LNCAP (cell line): ENCODE data around the gene GRIN2A.

ENCODE experiments used
- TF ChIP-seq, protein P1 (sequence below): fragments of 450-650 bp; IDR thresholded peaks from 2 replicates; pipeline ENCODE4 v1.5.1; 2017; ENCODE audit warnings: mild to moderate bottlenecking

The GRIN2A gene

DNA sequence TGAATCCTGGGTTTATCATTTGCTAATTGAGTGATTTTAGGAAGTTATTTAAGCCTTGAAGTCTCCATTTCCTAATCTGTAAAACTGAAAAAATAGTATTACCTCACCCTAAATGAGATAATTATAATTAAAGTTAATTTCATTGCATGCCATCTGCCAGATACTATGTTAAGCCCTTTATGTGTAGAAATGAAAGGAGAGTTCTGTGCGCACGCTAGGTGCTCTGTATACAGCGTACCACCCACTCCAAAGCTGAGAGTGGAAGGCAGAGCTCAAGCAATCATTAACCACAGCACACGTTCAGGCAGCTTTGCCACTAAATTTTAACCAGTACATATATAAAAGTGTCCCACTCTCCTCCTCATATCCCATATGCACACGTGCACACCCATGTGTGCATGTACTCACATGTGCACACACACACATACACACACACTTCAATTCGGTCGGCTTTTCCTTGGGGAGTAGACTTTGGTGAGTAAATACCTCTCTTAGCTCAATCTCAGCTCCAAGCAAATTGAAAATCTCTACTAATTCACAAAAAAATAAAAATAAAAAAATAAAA lies 204.8 kb downstream of the GRIN2A start:
- TF ChIP-seq, protein P1, sequence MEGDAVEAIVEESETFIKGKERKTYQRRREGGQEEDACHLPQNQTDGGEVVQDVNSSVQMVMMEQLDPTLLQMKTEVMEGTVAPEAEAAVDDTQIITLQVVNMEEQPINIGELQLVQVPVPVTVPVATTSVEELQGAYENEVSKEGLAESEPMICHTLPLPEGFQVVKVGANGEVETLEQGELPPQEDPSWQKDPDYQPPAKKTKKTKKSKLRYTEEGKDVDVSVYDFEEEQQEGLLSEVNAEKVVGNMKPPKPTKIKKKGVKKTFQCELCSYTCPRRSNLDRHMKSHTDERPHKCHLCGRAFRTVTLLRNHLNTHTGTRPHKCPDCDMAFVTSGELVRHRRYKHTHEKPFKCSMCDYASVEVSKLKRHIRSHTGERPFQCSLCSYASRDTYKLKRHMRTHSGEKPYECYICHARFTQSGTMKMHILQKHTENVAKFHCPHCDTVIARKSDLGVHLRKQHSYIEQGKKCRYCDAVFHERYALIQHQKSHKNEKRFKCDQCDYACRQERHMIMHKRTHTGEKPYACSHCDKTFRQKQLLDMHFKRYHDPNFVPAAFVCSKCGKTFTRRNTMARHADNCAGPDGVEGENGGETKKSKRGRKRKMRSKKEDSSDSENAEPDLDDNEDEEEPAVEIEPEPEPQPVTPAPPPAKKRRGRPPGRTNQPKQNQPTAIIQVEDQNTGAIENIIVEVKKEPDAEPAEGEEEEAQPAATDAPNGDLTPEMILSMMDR: no peak

DNA sequence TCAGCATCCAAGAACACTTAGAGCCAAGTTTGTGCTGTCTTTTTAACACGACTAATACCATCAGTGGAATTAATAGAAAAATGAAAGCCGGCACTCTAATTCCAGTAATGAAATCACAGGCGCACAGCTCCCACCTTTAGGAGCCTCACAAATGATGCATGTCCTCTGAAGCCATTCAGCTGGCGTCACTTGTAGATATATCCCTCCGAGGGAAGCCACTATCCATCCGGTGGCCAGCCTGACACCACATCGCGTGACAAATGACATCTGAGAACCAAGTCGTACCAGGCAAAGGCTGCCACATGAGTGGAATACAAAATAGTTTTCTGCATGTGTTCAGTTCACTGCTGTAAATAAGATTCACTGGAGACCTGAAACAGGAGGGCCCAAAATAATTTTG lies 205.6 kb downstream of the GRIN2A start:
- TF ChIP-seq, protein P1: no peak

DNA sequence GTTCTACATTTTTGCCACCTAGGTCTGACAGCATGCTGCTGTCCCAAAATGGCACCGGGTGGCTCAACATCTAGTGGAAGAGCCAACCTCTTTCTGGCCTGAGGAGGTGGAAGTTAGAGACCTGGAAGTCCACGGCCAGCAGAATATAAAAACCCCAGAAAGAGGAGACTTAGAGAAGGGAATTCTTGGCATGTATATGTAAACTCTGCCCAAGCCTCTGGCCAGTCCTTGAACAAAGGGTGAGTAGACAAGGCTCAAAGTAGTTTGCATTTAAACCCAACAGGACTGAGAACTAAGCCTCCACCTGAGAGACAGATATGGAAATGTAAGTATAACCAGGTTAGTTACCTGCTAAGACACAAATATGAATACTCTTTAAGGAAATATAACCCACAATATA lies 210.3 kb downstream of the GRIN2A start:
- TF ChIP-seq, protein P1: no peak

DNA sequence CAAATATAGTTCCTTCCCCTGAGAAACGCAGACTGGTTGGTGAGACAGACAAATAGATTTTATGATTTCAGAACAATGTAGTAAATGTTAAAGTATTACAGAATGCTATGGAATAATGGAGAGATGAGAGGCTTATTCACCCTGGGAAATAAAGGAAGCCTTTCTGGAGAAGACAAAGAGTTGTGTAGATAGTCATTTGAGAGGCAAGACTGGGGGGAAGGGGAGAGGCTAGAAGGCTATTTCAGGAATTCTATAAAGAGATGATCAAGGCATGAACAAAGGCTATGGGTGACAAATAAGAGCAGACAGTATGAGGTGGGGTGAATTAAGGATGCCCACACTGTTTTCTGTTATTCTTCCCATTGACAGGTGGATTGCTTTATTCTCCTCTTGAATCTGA lies 211.4 kb downstream of the GRIN2A start:
- TF ChIP-seq, protein P1: no peak

DNA sequence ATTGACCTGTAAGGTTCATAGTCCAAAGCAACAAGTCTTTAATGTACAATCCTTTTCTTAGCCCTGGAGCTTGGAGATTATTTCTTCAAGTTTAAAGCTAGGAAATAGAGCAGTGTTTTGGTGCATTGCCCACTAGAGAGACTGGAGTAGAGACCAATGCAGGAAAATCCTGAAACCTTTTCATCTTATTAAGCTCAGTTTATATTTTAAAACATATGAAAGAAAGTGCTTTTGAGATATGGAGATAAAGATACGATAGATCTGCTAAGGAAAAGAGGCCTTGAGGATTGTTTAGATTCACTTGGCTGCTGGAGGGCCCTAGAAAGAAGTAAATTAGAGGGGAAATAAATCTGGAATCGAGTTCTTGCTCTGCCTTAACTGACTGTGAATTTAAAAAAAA lies 212.0 kb downstream of the GRIN2A start:
- TF ChIP-seq, protein P1: no peak

DNA sequence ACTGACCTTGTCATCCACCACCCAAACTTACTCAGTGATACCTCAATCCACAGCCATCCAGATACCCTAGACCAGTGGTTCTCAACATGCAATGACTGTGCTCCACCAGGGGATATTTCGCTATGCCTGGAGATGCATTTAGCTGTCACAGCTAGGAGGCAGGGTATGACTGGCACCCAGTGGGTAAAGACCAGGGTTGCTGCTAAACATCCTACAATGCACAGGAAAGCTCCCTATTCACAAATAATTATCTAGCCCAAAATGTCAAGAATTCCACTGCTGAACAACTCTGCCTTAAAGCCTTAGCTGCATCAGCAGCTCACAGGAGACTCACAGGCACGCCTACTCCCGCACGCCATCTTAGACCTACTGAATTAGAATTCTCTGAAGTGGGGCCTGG lies 212.6 kb downstream of the GRIN2A start:
- TF ChIP-seq, protein P1: no peak

DNA sequence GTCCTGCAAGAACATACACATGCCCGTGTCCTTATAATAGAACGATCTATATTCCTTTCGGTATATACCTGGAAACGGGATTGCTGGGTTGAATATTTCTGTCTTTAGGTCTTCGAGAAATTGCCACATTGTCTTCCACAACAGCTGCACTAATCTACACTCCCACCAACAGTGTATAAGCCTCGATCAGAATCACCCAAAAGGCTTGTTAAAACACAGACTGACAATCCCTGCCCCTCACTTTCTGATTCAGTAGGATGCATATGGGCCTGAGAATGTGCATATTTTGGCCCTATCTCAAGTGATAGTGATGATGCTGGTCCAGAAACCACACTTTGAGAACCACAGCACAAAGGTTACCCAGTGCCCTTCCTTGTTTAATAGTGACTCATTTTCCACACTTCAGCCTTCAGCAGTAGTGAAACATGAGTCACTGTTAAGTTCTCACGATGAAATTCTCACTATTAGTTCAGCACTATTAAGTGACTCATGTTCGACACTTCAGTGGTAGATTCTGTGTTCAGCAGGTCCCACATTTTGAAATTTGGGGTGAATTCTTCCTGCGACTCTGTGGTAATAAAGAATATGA lies 215.6 kb downstream of the GRIN2A start:
- TF ChIP-seq, protein P1: no peak

DNA sequence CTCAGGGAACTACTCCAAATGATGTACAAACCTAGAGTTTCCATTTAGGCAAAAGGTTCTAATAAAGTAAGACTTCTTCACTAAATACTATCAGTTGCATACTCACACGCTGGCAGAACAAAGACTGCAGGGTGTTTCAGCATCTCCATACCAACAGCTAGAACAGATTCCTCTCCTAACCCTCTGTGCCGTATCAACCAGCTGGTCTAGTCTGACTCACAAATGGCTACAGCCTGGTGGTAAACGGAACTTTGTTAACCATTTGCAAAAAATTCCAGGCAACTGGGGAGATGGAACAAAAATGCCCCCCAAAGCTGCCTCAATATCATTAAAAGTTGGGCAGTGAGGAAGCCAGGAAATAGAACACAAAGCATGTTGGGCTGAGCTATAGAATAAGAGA lies 217.1 kb downstream of the GRIN2A start:
- TF ChIP-seq, protein P1: no peak
